HUDEP-2 (cell line): ENCODE results near the gene ANP32E.
A peak's percentile ranks its signal among the peaks of the same experiment; 100 is the strongest.
"Not testable (repeated sequence)": the region's sequence is repeated elsewhere in the genome, so short reads cannot be mapped to it uniquely, and the experiment has no call there.

Source experiments
- DNase-seq, 76 experiments: peaks; one replicate each; lab custom pipeline; 2025; ENCODE audit not compliant: unreplicated experiment in 76 of 76; lab: John Stamatoyannopoulos, UW

Gene ANP32E

GRCh38 chr1:150257624-150258585 is 22.0 kb upstream of the ANP32E start, which contains the start of gene CA14:
Gene CA14 (plus strand): TSS chr1:150257774. CDS start chr1:150258129, 355 bp downstream.
- DNase-seq = peak in 3 of 76 experiments; percentile 3 to 14 (median 8)

GRCh38 chr1:150256554-150257341 is 20.8 kb upstream of the ANP32E start:
- DNase-seq = no peak

- no peak for DNase-seq
These were observed 20.3 kb upstream of the ANP32E start for GRCh38 chr1:150256198-150256553.

- DNase-seq = no peak
These were observed 14.0 kb upstream of the ANP32E start for GRCh38 chr1:150249936-150250335.

GRCh38 chr1:150243003-150243402 is 7.1 kb upstream of the ANP32E start:
- DNase-seq = no peak

GRCh38 chr1:150237746-150238145 is 1.8 kb upstream of the ANP32E start:
- no peak for DNase-seq

GRCh38 chr1:150237176-150237575 is 1.3 kb upstream of the ANP32E start:
- not testable (repeated sequence) for DNase-seq

GRCh38 chr1:150236614-150237100 is 745 bp upstream of the ANP32E start:
- peak in 1 of 76 experiments; percentile 49 for DNase-seq

GRCh38 chr1:150235294-150235851 is 539 bp downstream of the ANP32E start:
- peak in 2 of 76 experiments; percentile 4 to 11 for DNase-seq

- DNase-seq = peak in 74 of 76 experiments; percentile 40 to 85 (median 70)
These were observed 1.2 kb downstream of the ANP32E start for GRCh38 chr1:150234566-150235293.

GRCh38 chr1:150234309-150234565 is 1.7 kb downstream of the ANP32E start:
- no peak for DNase-seq

GRCh38 chr1:150233359-150234308 is 2.3 kb downstream of the ANP32E start:
- DNase-seq = peak in 1 of 76 experiments; percentile 9

GRCh38 chr1:150232921-150233320 is 3.0 kb downstream of the ANP32E start:
- DNase-seq = not testable (repeated sequence)

- DNase-seq = not testable (repeated sequence)
These were observed 7.7 kb downstream of the ANP32E start for GRCh38 chr1:150228246-150228645.

- no peak for DNase-seq
These were observed 8.7 kb downstream of the ANP32E start for GRCh38 chr1:150227228-150227627.

- DNase-seq = no peak
These were observed 9.4 kb downstream of the ANP32E start for GRCh38 chr1:150226486-150226885.

GRCh38 chr1:150225546-150225945 is 10.4 kb downstream of the ANP32E start:
- no peak for DNase-seq

- DNase-seq = no peak
These were observed 10.9 kb downstream of the ANP32E start for GRCh38 chr1:150224983-150225382.

GRCh38 chr1:150221552-150221951 is 14.4 kb downstream of the ANP32E start:
- DNase-seq = peak in 6 of 76 experiments; percentile 3 to 31 (median 9)
